ENCODE results near the gene LRIG3. TPM values are rescaled to one million over a fixed set of nuclear protein-coding genes. Genes with fewer than 3 reads are reported as not detected.

Gene LRIG3
- total and polyA plus RNA-seq, 12 donors: 1.1 to 24.1 (median 3.5) TPM

GRCh38 chr12:58931518-58931917, 11.2 kb upstream of the LRIG3 start:
- Histone ChIP-seq H3K9me3 (replicated peaks in 1 of 3) (no peaks in the 10 kb centered on the region), H3K4me1 (replicated peaks in 1 of 2) (no peaks in the 10 kb centered on the region), H3K4me3 (no peak overlapping the region), H3K36me3 (replicated peaks in 1 of 2) (no peaks in the 10 kb centered on the region), H3K27ac (no peak overlapping the region), H3K27me3 (peaks cover 12% of the 10 kb centered on the region)
- TF ChIP-seq POLR2A (IDR thresholded peaks at IDR 0.05) (no peak), CTCF (IDR thresholded peaks at IDR 0.05) (no peak)
- 80 to 88% (median 87%) methylated on average over 4 of the region's 4 CpGs for WGBS, 4 donors
- intact Hi-C loops (cut with DNase I): no loop called here
- DNase-seq: no peak

- Histone ChIP-seq H3K4me3 (no peak overlapping the region), H3K36me3 (replicated peaks in 1 of 2) (no peaks in the 10 kb centered on the region), H3K27ac (no peak overlapping the region), H3K27me3 (peaks cover 9% of the 10 kb centered on the region), H3K9me3 (replicated peaks in 1 of 3) (no peaks in the 10 kb centered on the region), H3K4me1 (replicated peaks in 1 of 2) (no peaks in the 10 kb centered on the region)
- WGBS, 4 donors: 86 to 96% (median 88%) methylated on average over 2 of the region's 2 CpGs
- intact Hi-C loops (cut with DNase I): no loop called here
- DNase-seq: no peak
- TF ChIP-seq CTCF (IDR thresholded peaks at IDR 0.05) (no peak), POLR2A (IDR thresholded peaks at IDR 0.05) (no peak)
Measured at GRCh38 chr12:58930770-58931324, 10.5 kb upstream of the LRIG3 start.

GRCh38 chr12:58927120-58927519, 6.8 kb upstream of the LRIG3 start:
- no peak for DNase-seq
- Histone ChIP-seq H3K27me3 (peaks cover 4% of the 10 kb centered on the region), H3K36me3 (replicated peaks in 1 of 2) (no peaks in the 10 kb centered on the region), H3K4me1 (replicated peaks in 1 of 2) (peaks cover 0 to 3% of the 10 kb centered on the region in 2 donors), H3K27ac (no peak overlapping the region), H3K9me3 (replicated peaks in 1 of 3) (no peaks in the 10 kb centered on the region), H3K4me3 (no peak overlapping the region)
- 68 to 73% (median 69%) methylated on average over 4 of the region's 4 CpGs for WGBS, 4 donors
- TF ChIP-seq CTCF (IDR thresholded peaks at IDR 0.05): no peak
- TF ChIP-seq POLR2A (IDR thresholded peaks at IDR 0.05): no peak
- intact Hi-C loops (cut with DNase I): no loop called here

- no peak overlapping the region for H3K4me3 ChIP-seq
- intact Hi-C loops (cut with DNase I): no loop called here
- no peak for DNase-seq
- peaks cover under 1% of the 10 kb centered on the region for H3K27me3 ChIP-seq
- TF ChIP-seq POLR2A (IDR thresholded peaks at IDR 0.05): no peak
- TF ChIP-seq CTCF (IDR thresholded peaks at IDR 0.05): no peak
- no peaks in the 10 kb centered on the region for H3K36me3 ChIP-seq (replicated peaks in 1 of 2)
- H3K27ac ChIP-seq: no peak overlapping the region
- peaks cover 0 to 3% of the 10 kb centered on the region in 2 donors for H3K4me1 ChIP-seq (replicated peaks in 1 of 2)
- no peaks in the 10 kb centered on the region for H3K9me3 ChIP-seq (replicated peaks in 1 of 3)
Measured at GRCh38 chr12:58926586-58926985, 6.3 kb upstream of the LRIG3 start.

Measured in adrenal gland (tissue), 12 donors.